ENCODE data around the gene NTNG2.
A peak's percentile ranks its signal among the peaks of the same experiment; 100 is the strongest.
"Not testable (repeated sequence)": the region's sequence is repeated elsewhere in the genome, so short reads cannot be mapped to it uniquely, and the experiment has no call there.

The NTNG2 gene

GRCh38 chr9:132268725-132269352, 107.0 kb downstream of the NTNG2 start:
- DNase-seq: peak; percentile 23

DNA sequence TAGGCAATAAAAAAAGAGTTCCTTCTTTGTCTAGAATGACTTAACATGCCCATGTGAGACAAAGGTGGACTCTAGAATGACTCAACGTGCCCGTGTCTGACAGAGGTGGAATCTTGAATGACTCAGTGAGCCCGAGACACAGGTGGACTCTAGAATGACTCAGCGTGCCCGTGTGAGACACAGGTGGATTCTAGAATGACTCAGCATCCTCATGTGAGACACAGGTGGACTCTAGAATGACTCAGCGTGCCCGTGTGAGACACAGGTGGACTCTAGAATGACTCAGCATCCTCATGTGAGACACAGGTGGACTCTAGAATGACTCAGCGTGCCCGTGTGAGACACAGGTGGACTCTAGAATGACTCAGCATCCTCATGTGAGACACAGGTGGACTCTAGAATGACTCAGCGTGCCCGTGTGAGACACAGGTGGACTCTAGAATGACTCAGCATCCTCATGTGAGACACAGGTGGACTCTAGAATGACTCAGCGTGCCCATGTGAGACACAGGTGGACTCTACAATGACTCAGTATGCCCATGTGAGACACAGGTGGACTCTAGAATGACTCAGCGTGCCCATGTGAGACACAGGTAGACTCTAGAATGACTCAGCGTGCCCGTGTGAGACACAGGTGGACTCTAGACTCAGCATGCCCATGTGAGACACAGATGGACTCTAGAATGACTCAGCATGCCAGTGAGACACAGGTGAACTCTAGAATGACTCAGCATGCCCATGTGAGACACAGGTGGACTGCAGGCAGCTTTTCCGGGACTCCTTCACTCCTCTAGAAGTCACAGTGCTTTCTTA, 108.1 kb downstream of the NTNG2 start:
- DNase-seq: not testable (repeated sequence)

DNA sequence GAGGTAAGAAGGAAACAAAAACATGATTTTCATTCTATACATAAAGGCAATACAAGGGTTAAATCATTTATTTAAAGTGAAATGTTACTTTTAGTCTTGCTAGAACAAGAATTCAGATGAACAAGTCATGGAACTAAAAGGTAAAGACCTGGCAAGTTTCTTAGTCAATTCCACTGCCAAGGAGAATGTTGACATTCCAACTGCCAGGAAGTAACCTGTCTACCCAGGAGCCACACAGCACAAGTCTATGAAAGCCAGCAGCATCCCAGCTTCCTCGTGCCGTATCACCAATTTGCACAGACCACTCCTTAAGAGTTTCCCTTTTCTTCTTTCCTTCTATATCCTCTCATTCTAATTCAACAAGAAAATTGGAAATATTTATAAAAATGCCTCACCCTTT, 113.0 kb downstream of the NTNG2 start:
- no peak for DNase-seq

- no peak for DNase-seq
These were observed 121.3 kb downstream of the NTNG2 start for GRCh38 chr9:132283165-132283564.

DNA sequence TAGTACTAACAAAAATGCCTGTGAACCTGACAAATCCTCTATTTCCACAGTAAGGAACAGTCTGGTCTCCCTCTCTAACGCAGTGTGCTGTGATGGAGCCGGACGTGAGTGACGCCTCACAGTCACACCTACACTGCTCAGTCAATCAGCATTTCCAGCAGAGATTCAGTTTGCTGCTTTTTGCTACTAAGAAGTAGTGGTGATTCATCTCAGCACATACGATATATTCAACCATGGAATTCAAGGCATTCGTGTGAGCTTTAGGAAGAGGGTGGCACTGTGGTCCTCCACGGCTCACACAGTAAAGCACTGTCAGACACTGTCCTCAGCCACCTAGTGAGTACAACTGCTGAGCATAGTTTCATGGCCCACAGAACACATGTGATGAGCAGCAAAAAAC, 122.0 kb downstream of the NTNG2 start:
- DNase-seq: no peak

GRCh38 chr9:132287256-132287760, 125.5 kb downstream of the NTNG2 start:
- DNase-seq: no peak

- no peak for DNase-seq
These were observed 126.5 kb downstream of the NTNG2 start for GRCh38 chr9:132288361-132288760.

GRCh38 chr9:132288966-132289365, 127.1 kb downstream of the NTNG2 start:
- DNase-seq: no peak

- no peak for DNase-seq
These were observed 131.4 kb downstream of the NTNG2 start for GRCh38 chr9:132293145-132293721.

Measured in NCI-H2081 treated with DMSO at 0.1 percent for 48 hours (cell line).